DMS 273 treated with DMSO at 0.1 percent for 48 hours (cell line): ENCODE data around the gene FGG.
"Not testable (repeated sequence)": the region's sequence is repeated elsewhere in the genome, so short reads cannot be mapped to it uniquely, and the experiment has no call there.

ENCODE experiments used
- DNase-seq: peaks from one replicate; lab custom pipeline; 2025; lab: John Stamatoyannopoulos, UW

The FGG gene

GRCh38 chr4:154610582-154610981 lies 1.9 kb downstream of the FGG start:
- DNase-seq = no peak

- no peak for DNase-seq
Observed at GRCh38 chr4:154609532-154609931, 2.9 kb downstream of the FGG start.

GRCh38 chr4:154608361-154609252 lies 3.8 kb downstream of the FGG start:
- DNase-seq = no peak

DNA sequence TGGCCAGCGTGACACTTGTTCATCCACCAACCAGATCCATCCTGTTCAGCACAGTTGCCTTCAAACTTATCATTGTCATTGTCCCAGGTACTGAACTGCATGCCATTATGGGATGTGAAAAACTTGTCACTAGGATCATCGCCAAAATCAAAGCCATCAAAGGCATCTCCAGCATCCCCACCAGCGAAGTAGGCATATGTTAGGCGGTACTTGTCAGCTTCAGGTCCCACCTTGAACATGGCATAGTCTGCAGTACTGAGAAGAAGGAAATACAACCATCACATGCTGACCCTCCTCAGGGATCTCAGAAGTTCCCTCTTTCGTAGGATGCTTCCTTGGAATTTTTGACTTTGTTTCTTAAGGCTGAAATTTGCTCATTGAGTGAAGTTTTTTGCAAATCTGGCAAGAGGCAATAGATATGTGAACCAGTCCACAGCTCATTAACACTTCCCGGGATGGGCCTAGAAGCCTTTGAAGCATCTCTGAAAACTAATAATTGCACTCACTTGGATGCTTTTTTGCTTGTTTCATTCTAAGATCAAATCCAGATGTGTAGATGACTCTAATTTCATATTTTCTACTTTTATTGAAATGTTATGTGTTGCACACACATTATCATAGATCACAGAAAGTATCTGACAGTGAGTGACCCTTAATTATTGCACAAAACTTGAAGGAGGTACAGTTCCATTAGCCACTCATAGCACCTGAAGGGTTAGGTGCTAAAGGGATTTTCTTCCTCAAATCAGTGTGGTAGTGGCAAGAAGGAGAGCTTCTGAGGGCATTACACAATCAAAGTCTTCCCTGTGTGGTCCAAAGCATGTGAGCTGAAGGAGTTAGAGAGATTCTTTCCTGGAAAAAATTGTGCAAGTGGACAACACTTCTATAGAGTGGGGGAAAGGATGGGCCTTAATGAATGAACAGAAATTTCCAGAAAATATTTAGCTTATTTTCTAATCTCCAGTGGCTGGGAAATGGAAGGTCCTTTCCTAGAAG lies 5.4 kb downstream of the FGG start:
- DNase-seq = no peak

- DNase-seq = no peak
Observed at GRCh38 chr4:154604696-154605200, 7.7 kb downstream of the FGG start.

GRCh38 chr4:154603033-154603943 lies 9.2 kb downstream of the FGG start:
- DNase-seq = no peak

DNA sequence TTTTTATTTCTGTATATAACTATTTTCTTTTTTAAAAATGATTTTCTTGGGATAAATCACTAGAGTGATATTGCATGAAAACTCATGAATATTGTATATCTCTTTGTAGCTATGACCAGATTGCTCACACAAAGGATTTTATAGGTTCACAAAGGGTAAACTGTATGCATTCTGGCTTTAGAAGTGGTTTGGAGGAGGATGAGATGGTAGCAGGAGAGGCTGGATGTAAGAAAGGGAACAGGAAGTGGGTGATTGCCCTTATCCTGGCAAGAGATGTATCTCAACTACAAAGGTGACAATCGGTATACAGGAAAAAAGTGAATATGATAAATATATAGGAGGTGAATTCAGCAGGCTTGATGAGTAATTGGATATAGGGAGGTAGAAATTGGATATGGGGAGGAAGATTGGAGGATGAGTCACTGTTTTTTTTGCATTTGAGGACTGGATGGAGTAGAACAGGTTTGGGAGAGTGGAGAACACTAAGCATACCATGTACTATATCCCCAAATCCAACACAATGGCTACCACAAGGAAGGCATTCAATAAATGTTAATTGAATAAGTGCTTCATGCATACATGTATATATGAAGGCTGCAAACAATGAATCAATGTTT lies 9.9 kb downstream of the FGG start:
- DNase-seq = no peak

DNA sequence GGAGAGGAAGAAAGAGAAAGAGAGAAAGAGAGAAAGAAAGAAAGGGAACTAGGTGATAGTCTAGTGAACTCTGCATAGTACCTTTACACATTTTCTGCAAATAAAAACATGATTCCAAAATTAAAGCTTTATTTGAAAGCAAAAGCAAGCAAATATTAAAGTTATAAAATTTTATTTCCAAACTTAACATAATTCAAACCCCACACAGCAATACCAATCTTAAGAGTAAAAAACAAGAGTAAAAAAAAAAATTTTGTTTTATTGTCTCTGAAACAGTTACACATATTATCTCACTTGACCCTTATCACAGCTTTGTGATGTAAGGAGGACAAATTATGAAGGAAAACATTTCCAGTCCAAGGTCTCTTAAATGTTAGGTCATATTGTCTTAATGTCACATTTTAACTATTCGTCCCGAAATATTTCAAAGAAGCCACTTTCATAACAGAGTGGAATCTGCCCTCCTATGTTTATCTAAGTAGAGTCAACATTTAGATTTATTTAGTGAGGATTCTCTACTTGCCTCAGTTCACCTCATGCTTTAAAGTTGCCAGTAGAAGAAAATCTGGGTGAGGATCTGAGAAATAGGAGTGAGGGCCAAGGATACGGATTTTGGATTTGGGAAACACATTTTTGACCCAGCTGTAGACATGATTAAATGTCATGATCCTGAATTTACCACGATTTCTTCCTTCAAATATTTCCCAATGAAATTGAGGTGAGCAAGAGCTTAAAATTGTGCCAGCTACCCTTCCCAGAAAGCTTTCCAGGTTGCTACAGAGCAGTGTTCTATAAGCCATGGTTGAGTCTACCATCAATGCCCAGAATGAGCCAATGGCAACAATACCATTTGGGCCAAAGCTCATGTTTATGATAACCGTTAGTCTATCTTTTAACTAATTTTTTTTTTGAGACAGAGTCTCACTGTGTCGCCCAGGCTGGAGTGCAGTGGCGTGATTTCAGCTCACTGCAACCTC lies 14.4 kb downstream of the FGG start:
- no peak for DNase-seq

GRCh38 chr4:154597281-154597680 lies 15.2 kb downstream of the FGG start:
- not testable (repeated sequence) for DNase-seq

- no peak for DNase-seq
Observed at GRCh38 chr4:154595807-154596206, 16.6 kb downstream of the FGG start.

DNA sequence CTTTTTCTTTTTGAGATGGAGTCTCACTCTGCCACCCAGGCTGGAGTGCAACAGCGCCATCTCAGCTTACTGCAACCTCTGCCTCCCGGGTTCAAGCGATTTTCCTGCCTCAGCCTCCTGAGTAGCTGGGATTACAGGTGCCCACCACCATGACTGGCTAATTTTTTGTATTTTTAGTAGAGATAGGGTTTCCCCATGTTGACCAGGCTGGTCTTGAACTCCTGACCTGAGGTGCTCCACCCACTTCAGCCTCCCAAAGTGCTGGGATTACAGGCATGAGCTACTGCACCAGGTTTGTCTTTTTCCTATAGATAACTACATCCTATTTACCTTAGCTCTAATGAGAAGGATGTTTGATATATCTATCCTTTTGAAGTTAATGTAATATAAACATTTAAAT lies 18.1 kb downstream of the FGG start:
- DNase-seq = not testable (repeated sequence)

DNA sequence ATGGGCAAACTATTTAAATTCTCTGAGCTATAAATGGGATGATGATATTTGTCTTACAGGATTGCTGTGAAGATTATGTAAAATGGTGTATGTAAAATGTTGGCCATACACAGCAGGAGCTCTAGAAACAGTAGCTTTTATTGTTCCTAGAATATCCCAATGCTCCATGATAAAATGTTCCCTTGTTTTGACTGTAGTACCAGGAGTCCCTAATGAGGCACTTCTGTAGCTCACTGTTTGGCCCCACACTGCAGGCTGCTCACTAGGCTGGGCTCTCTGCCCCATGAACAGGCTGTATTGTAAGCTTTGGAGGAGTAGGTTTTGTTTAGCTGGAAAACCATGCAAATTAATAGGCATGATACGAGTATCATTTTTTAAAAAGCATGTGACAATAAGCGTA lies 18.6 kb downstream of the FGG start:
- no peak for DNase-seq

- DNase-seq = no peak
Observed at GRCh38 chr4:154591890-154592289, 20.6 kb downstream of the FGG start.

DNA sequence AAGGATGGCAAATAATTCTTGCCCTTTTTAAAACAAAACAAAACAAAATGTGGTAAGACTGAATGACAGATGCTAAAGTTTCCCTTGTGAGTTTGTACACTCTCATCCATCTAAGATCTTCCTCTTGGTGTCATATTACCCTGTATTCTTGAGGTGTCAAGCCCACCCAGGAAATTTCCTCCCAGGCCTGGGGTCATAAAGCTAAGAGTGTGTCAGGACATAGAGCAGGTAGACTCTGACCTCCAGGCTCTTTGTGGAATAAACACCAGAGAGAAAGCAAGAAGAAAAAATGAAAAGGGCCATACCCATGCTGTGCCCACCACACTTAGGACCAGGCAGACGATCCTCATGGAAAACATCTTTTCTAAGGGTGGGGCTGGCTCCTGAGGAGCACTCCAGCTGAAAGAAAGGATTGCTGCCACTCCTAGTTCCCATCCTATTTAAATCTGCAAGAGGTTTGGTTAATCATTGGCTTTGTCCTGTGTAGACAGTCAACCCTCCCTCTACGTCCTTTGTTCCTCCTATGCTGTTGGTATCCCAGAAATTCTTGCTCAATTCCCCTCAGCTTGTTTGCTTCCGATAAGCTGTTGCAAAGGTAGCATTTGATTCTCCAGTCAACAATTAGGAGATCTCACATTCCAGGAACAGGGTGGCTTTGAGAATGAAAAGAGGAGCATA lies 22.0 kb downstream of the FGG start, which contains the start of gene FGA:
FGA (minus strand) TSS at position 414 of the 678 bp plus-strand sequence; CDS start at position 359, 55 bp downstream.
- no peak for DNase-seq

DNA sequence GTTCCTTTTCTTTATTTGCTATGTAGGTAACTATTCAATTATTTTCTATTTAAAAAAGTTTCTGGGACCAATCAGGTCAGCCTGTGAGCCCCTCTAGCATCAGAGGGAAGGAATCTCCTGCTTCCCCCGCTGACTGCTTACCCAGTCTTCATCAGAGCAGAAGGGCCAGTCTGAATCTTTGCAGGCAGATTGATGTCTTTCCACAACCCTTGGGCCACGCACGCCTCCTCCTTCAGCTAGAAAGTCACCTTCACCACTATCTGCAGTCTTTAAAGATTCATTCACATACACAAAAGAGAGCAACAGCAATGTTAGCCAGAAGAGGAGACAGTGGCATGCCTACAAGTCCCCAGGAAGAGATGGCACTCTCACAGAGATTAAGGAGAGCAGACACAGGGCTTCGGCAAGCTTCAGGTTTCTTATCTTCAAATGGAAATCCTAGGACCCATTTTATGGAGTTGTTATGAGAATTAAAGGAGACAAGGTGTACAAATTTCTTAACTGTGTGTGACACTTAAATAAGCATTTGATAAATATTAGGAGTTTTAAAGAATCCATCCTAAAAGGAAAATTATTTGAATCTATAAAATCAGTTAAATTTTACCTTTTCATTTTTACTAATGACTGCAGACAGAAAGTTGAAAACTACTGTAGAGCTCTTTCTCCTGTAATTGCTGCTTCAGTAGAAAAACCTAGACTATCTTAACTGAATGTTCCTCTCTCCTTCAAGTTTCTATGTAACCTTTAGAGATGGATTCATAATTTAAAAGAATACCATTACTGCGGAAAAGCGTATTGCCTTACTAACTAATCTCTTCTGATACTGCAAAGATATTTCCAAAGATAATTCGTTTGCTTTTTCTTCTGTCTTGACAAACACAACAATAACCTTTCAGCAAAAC lies 22.9 kb downstream of the FGG start:
- DNase-seq = no peak

DNA sequence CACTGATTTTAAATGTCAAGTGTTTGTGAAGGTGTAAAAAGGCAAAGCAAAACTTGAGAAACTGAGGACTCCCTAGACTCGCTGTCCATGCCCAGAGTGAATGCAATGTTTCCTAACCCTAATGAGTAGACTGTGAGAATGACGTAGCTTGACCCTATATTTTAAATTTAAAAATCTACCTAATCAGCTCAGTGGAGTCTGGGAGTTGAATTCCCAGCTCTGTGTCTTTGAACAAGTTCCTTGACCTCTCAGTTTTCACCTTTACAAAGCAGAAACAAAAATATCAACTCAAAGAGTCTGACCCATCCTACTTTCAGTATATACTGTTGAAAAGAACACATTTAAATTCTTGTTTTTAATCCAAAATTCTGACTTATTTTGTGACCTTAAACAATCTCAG lies 24.3 kb downstream of the FGG start:
- DNase-seq = no peak

DNA sequence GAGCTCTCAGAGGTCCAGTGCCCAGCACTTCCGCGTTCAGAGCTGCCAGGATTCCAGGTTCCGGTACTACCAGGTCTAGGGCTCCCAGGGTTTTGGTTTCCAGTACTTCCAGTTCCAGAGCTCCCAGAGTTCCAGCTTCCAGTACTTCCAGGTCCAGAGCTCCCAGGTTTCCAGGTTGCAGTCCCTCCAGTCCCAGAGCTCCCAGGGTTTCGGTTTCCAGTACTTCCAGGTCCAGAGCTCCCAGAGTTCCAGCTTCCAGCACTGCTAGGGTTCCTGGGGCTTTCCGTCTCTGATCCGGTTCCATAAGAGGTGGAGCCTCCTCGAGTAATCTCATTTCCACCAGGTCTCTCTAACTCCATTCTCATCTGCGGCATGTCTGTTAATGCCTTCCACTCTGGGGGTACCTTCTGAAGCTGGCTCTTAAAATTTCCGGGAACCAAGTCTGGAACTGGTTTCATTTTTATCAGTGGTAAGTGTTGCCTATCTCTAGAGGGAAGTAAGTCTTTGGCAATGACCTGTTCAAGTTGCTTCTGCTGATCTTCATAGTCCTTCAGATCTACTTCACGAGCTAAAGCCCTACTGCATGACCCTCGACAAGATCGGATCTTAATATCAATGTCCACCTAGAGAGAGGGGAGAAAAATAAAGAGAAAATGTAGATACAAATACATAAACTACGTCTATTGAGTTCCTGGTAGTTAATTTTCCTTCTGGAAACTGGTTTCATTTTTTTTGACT lies 26.0 kb downstream of the FGG start:
- no peak for DNase-seq
